WTC11 (cell line): ENCODE measurements around the gene DSG3. TPM values are rescaled to one million over a fixed set of nuclear protein-coding genes. Genes with fewer than 3 reads are reported as not detected.

ENCODE experiments used
- ATAC-seq: fragments of 200-7000 bp; cut with Tn5 transposase; 2 replicates; pipeline ENCODE4 v1.10.0; 2021; ENCODE audit warnings: mild to moderate bottlenecking, moderate library complexity
- CTCF ChIA-PET: fragments of 300-600 bp; sonication (Branson Sonifier 250); formaldehyde crosslinking; loops from one replicate; lab custom pipeline; 2021; ENCODE audit warnings: antibody characterized with exemption; lab: Charles Lee
- POLR2A ChIA-PET: fragments of 350-600 bp; sonication (Branson Sonifier 250); formaldehyde crosslinking; loops from one replicate; lab custom pipeline; 2021; ENCODE audit warnings: antibody characterized with exemption; lab: Charles Lee
- DNase-seq: peaks from one replicate; pipeline ENCODE4 v3.0.0; 2021; ENCODE audit warnings: low spot score
- H3K27ac Mint-ChIP-seq: 2 replicates; pipeline ENCODE4 v1.8.0; 2021; ENCODE audit warnings: mixed read lengths
- H3K27me3 Mint-ChIP-seq: 2 replicates; pipeline ENCODE4 v1.8.0; 2021; ENCODE audit warnings: low read depth, mild to moderate bottlenecking, moderate library complexity, mixed read lengths
- H3K36me3 Mint-ChIP-seq: 2 replicates; pipeline ENCODE4 v1.8.0; 2021; ENCODE audit warnings: mixed read lengths
- H3K4me1 Mint-ChIP-seq: 2 replicates; pipeline ENCODE4 v1.8.0; 2022; ENCODE audit warnings: mixed read lengths
- H3K4me3 Mint-ChIP-seq: 2 replicates; pipeline ENCODE4 v1.8.0; 2021; ENCODE audit warnings: mild to moderate bottlenecking, moderate library complexity, mixed read lengths
- H3K9me3 Mint-ChIP-seq: 2 replicates; pipeline ENCODE4 v1.8.0; 2021; ENCODE audit warnings: mixed read lengths
- ARID4B ChIP-seq: sonication (generic); formaldehyde crosslinking; IDR thresholded peaks from 2 replicates; pipeline ENCODE4 v1.8.0; 2023; ENCODE audit warnings: missing genetic modification reagents, mild to moderate bottlenecking, borderline replicate concordance
- ATF1 ChIP-seq: sonication (generic); formaldehyde crosslinking; IDR thresholded peaks from 2 replicates; pipeline ENCODE4 v1.8.1; 2023; ENCODE audit warnings: mild to moderate bottlenecking, moderate library complexity, missing genetic modification reagents
- CDX4 ChIP-seq: fragments of 250-450 bp; sonication (Bioruptor Pico); IDR thresholded peaks from 2 replicates; pipeline ENCODE4 v1.9.0; 2021; ENCODE audit warnings: moderate library complexity, mild to moderate bottlenecking, inconsistent platforms, borderline replicate concordance
- CREM ChIP-seq: sonication (generic); formaldehyde crosslinking; IDR thresholded peaks from 2 replicates; pipeline ENCODE4 v1.8.1; 2022; ENCODE audit warnings: mild to moderate bottlenecking, missing genetic modification reagents, moderate library complexity
- EMX1 ChIP-seq: fragments of 250-450 bp; sonication (Bioruptor Pico); IDR thresholded peaks from 2 replicates; pipeline ENCODE4 v1.8.0; 2021; ENCODE audit warnings: mild to moderate bottlenecking
- HMGA2 ChIP-seq: fragments of 250-450 bp; sonication (Bioruptor Pico); IDR thresholded peaks from 2 replicates; pipeline ENCODE4 v1.4.0; 2021; ENCODE audit warnings: mild to moderate bottlenecking, moderate library complexity
- HMGXB4 ChIP-seq: sonication (generic); formaldehyde crosslinking; IDR thresholded peaks from 2 replicates; pipeline ENCODE4 v1.8.1; 2023; ENCODE audit warnings: mild to moderate bottlenecking, moderate library complexity, missing genetic modification reagents
- JAZF1 ChIP-seq: fragments of 250-450 bp; sonication (Bioruptor Pico); IDR thresholded peaks from 2 replicates; pipeline ENCODE4 v1.9.0; 2021; ENCODE audit warnings: moderate library complexity, mild to moderate bottlenecking, inconsistent platforms
- JUN ChIP-seq: sonication (generic); formaldehyde crosslinking; IDR thresholded peaks from 2 replicates; pipeline ENCODE4 v1.8.0; 2023; ENCODE audit warnings: mild to moderate bottlenecking, missing genetic modification reagents
- KAT7 ChIP-seq: sonication (generic); formaldehyde crosslinking; IDR thresholded peaks from 2 replicates; pipeline ENCODE4 v1.8.1; 2023; ENCODE audit warnings: missing genetic modification reagents, mild to moderate bottlenecking, borderline replicate concordance
- NR1H2 ChIP-seq: sonication (generic); formaldehyde crosslinking; IDR thresholded peaks from 2 replicates; pipeline ENCODE4 v1.9.0; 2021; ENCODE audit warnings: mild to moderate bottlenecking, moderate library complexity, missing genetic modification reagents
- SMAD3 ChIP-seq: sonication (generic); formaldehyde crosslinking; IDR thresholded peaks from 2 replicates; pipeline ENCODE4 v1.8.0; 2022; ENCODE audit warnings: missing genetic modification reagents, mild to moderate bottlenecking, borderline replicate concordance
- SOX15 ChIP-seq: fragments of 250-450 bp; sonication (Bioruptor Pico); IDR thresholded peaks from 2 replicates; pipeline ENCODE4 v1.9.0; 2021; ENCODE audit warnings: mild to moderate bottlenecking
- TCF7 ChIP-seq: sonication (generic); formaldehyde crosslinking; IDR thresholded peaks from 2 replicates; pipeline ENCODE4 v1.8.0; 2022; ENCODE audit warnings: mild to moderate bottlenecking, low read depth, missing genetic modification reagents, moderate library complexity
- TEAD1 ChIP-seq: sonication (generic); formaldehyde crosslinking; IDR thresholded peaks from 2 replicates; pipeline ENCODE4 v1.8.0; 2022; ENCODE audit warnings: mild to moderate bottlenecking, missing genetic modification reagents
- TEAD4 ChIP-seq: sonication (generic); formaldehyde crosslinking; IDR thresholded peaks from 2 replicates; pipeline ENCODE4 v1.8.0; 2022; ENCODE audit warnings: mild to moderate bottlenecking, missing genetic modification reagents
- USF1 ChIP-seq: sonication (generic); formaldehyde crosslinking; IDR thresholded peaks from 2 replicates; pipeline ENCODE4 v1.8.0; 2022; ENCODE audit warnings: mild to moderate bottlenecking, missing genetic modification reagents
- ZNF263 ChIP-seq: sonication (generic); formaldehyde crosslinking; IDR thresholded peaks from 2 replicates; pipeline ENCODE4 v1.8.1; 2022; ENCODE audit warnings: low read depth, mild to moderate bottlenecking, moderate library complexity, missing genetic modification reagents
- ZNF423 ChIP-seq: fragments of 250-450 bp; sonication (Bioruptor Pico); IDR thresholded peaks from 2 replicates; pipeline ENCODE4 v2.1.2; 2022; ENCODE audit warnings: mild to moderate bottlenecking, moderate library complexity
- ZNF425 ChIP-seq: fragments of 250-450 bp; sonication (Bioruptor Pico); conservative IDR thresholded peaks from 2 replicates; pipeline ENCODE4 v1.9.0; 2021; ENCODE audit warnings: mild to moderate bottlenecking
- ZSCAN18 ChIP-seq: fragments of 250-450 bp; sonication (Bioruptor Pico); IDR thresholded peaks from 2 replicates; pipeline ENCODE4 v2.1.2; 2022; ENCODE audit warnings: mild to moderate bottlenecking, moderate library complexity
- total RNA-seq: library from RNA; stranded (reverse); gene quantifications from 3 replicates; pipeline ENCODE4 v1.2.3, GENCODE V29; 2021

The DSG3 gene
- total RNA-seq, 1 experiment from 2014 or later, result 0.04 TPM

GRCh38 chr18:31419457-31419932 lies 28.0 kb upstream of the DSG3 start:
- peaks cover 5% of the 10 kb centered on the region for H3K9me3 Mint-ChIP-seq
- POLR2A ChIA-PET, result no interaction called here
- ATAC-seq (peak; percentile 51; the same call in 1 of the 2 replicates), DNase-seq (no peak)
- CTCF ChIA-PET, result no interaction called here
- TF ChIP-seq CDX4 (CRISPR knock-in tag), result no peak
- no peak for TF ChIP-seq EMX1 (CRISPR knock-in tag)
- TF ChIP-seq TEAD1 (CRISPR knock-in tag), result no peak
- TF ChIP-seq ZNF423 (CRISPR knock-in tag), result no peak
- TF ChIP-seq KAT7, result no peak
- TF ChIP-seq TCF7 (CRISPR knock-in tag), result no peak
- TF ChIP-seq TEAD4 (CRISPR knock-in tag), result no peak
- no peak for TF ChIP-seq SMAD3 (CRISPR knock-in tag)
- no peak for TF ChIP-seq ARID4B (CRISPR knock-in tag)
- no peak for TF ChIP-seq NR1H2 (CRISPR knock-in tag)
- TF ChIP-seq ATF1, result no peak
- no peak for TF ChIP-seq HMGA2
- no peak for TF ChIP-seq JAZF1 (CRISPR knock-in tag)
- TF ChIP-seq CREM (CRISPR knock-in tag), result no peak
- no peak overlapping the region for H3K4me3 Mint-ChIP-seq
- no peak overlapping the region for H3K27ac Mint-ChIP-seq
- H3K4me1 Mint-ChIP-seq, result peaks cover 4% of the 10 kb centered on the region
- H3K27me3 Mint-ChIP-seq, result no peaks in the 10 kb centered on the region
- H3K36me3 Mint-ChIP-seq, result no peaks in the 10 kb centered on the region

GRCh38 chr18:31420032-31420431 lies 27.5 kb upstream of the DSG3 start:
- no peaks in the 10 kb centered on the region for H3K27me3 Mint-ChIP-seq
- no peaks in the 10 kb centered on the region for H3K36me3 Mint-ChIP-seq
- H3K4me3 Mint-ChIP-seq, result no peak overlapping the region
- POLR2A ChIA-PET, result no interaction called here
- TF ChIP-seq SOX15 (CRISPR knock-in tag) (no peak), SMAD3 (CRISPR knock-in tag) (no peak), ZSCAN18 (no peak), EMX1 (CRISPR knock-in tag) (no peak)
- peaks cover 4% of the 10 kb centered on the region for H3K4me1 Mint-ChIP-seq
- CTCF ChIA-PET, result interaction anchor here (0.8 kb wide), 1 partner anchor 178 kb away, joined by 3 read pairs; no protein-coding TSS in a partner anchor
- peaks cover 5% of the 10 kb centered on the region for H3K9me3 Mint-ChIP-seq
- no peak for DNase-seq
- no peak for ATAC-seq
- no peak overlapping the region for H3K27ac Mint-ChIP-seq

- Mint-ChIP-seq H3K4me1 (peaks cover 4% of the 10 kb centered on the region), H3K27me3 (no peaks in the 10 kb centered on the region), H3K4me3 (no peak overlapping the region), H3K36me3 (no peaks in the 10 kb centered on the region), H3K27ac (no peak overlapping the region), H3K9me3 (peaks cover 4% of the 10 kb centered on the region)
- DNase-seq (no peak), ATAC-seq (no peak)
- ChIA-PET CTCF (interaction anchor here (0.8 kb wide), 1 partner anchor 179 kb away, joined by 3 read pairs; no protein-coding TSS in a partner anchor), POLR2A (no interaction called here)
- TF ChIP-seq HMGXB4 (CRISPR knock-in tag), result no peak
- no peak for TF ChIP-seq NR1H2 (CRISPR knock-in tag)
- no peak for TF ChIP-seq TEAD4 (CRISPR knock-in tag)
- no peak for TF ChIP-seq EMX1 (CRISPR knock-in tag)
- no peak for TF ChIP-seq USF1 (CRISPR knock-in tag)
- TF ChIP-seq ZNF425 (CRISPR knock-in tag), result no peak
- no peak for TF ChIP-seq JUN
- no peak for TF ChIP-seq ZNF263 (CRISPR knock-in tag)
- TF ChIP-seq HMGA2, result no peak
These were observed 27.0 kb upstream of the DSG3 start for GRCh38 chr18:31420524-31420923.
